ENCODE data around the gene CERS3.

CERS3 gene

DNA sequence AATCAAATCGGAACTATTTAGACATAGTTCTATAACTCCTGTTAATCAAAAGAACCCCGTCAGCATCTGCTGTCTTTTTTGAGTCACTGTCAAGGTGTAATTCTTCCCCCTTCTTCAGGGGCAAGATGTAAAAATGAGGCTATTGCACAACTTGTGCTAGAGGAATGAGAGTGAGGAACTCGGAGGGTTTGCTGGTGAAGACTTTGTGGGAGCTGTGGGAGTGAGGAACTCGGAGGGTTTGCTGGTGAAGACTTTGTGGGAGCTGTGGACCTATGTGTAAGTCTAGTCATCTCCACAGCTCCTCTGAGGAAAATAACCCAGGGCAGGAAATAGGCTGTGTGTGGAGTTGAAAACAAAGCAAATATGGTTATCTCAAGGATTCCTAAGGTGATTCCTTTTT lies 2.5 kb upstream of the CERS3 start:
- no peaks in the 10 kb centered on the region for H3K36me3 ChIP-seq (ENCODE audit: control insufficient read depth, insufficient read depth, low read length)
- no peak overlapping the region for H3K27ac ChIP-seq (ENCODE audit: insufficient read depth, low read depth, low read length, poor library complexity, severe bottlenecking)
- H3K27me3 ChIP-seq (ENCODE audit: control insufficient read depth, insufficient read depth, low read length, poor library complexity, severe bottlenecking): no peaks in the 10 kb centered on the region
- 95 to 97% methylated on average over 3 to 4 of the region's 4 CpGs for WGBS, 2 experiments
- no peak overlapping the region for H3K4me3 ChIP-seq (ENCODE audit: insufficient read depth, low read depth, low read length)
- no peaks in the 10 kb centered on the region for H3K4me1 ChIP-seq (ENCODE audit: control insufficient read depth, insufficient read depth, low read length)
- H3K9me3 ChIP-seq (ENCODE audit: control insufficient read depth, low read length): no peaks in the 10 kb centered on the region

DNA sequence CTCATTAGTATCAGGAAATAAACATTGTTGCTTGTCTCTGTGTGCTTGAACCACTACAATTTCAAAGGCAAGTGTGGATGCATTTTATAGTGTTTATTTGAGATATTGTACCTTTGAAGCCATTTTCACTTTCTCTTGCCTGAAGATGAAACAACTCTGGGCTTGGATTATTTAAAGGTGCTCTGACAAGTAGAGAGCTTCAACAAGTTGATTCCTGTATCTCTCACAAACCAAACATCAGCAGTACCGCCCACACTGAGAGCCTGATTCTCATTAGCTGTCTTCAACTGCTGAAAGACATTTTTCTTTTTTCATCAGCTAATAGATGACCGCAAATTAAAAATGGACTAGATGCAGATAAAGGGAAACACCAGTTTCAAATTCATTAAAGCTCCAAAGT lies 806 bp upstream of the CERS3 start:
- 95 to 100% methylated on average over 2 of the region's 2 CpGs for WGBS, 2 experiments
- no peaks in the 10 kb centered on the region for H3K9me3 ChIP-seq (ENCODE audit: control insufficient read depth, low read length)
- H3K4me1 ChIP-seq (ENCODE audit: control insufficient read depth, insufficient read depth, low read length): no peaks in the 10 kb centered on the region
- H3K36me3 ChIP-seq (ENCODE audit: control insufficient read depth, insufficient read depth, low read length): no peaks in the 10 kb centered on the region
- H3K4me3 ChIP-seq (ENCODE audit: insufficient read depth, low read depth, low read length): no peak overlapping the region
- no peaks in the 10 kb centered on the region for H3K27me3 ChIP-seq (ENCODE audit: control insufficient read depth, insufficient read depth, low read length, poor library complexity, severe bottlenecking)
- H3K27ac ChIP-seq (ENCODE audit: insufficient read depth, low read depth, low read length, poor library complexity, severe bottlenecking): no peak overlapping the region

DNA sequence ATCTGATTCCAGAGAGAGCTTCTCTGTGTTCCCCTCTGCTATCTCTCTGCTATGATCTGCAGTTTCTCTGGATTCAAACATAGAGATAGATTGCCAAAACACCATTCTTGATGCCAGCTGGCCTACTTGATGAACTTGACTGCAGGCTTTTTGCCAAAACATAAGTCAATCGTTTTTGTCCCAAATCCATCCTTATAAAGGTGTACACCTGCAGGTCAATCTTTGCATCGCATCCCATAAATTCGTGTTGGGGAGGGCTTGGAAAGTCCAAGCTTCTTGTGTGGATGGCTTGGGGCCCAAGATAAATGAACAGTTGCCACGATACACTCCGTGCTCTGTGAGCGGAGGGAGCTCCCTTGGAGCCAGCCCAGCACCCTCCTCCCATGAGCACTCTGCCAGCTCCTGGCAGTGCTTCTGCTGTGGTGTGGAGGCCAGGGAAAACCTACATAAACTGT lies 2.7 kb downstream of the CERS3 start:
- H3K4me3 ChIP-seq (ENCODE audit: insufficient read depth, low read depth, low read length): no peak overlapping the region
- H3K27me3 ChIP-seq (ENCODE audit: control insufficient read depth, insufficient read depth, low read length, poor library complexity, severe bottlenecking): no peaks in the 10 kb centered on the region
- H3K9me3 ChIP-seq (ENCODE audit: control insufficient read depth, low read length): no peaks in the 10 kb centered on the region
- WGBS, 2 experiments: 65 to 67% methylated on average over 6 of the region's 6 CpGs
- no peak overlapping the region for H3K27ac ChIP-seq (ENCODE audit: insufficient read depth, low read depth, low read length, poor library complexity, severe bottlenecking)
- no peaks in the 10 kb centered on the region for H3K4me1 ChIP-seq (ENCODE audit: control insufficient read depth, insufficient read depth, low read length)
- no peaks in the 10 kb centered on the region for H3K36me3 ChIP-seq (ENCODE audit: control insufficient read depth, insufficient read depth, low read length)

DNA sequence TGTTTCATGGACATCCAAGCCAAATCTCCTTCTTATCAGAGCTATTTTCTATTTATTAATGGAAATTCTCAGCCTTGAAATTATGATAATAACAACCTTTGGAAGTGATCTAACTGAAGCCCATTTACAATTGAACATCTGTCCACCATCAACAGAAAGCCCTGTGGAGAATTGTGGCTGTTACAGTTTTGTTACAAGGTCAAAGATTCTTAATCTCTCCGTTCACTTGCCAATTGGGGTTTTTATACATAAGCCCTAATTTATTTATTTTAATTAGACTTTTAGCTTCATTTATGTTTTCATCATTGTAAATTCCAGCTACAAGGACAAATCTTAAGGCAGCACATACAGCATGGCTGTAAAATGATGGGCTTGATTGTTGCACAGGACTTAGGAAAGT lies 3.3 kb downstream of the CERS3 start:
- WGBS, 2 experiments: 83% methylated on average over 1 of the region's 1 CpG; no CpG with 5 or more reads in 1 of the 2 experiments
- Histone ChIP-seq H3K4me1 (ENCODE audit: control insufficient read depth, insufficient read depth, low read length) (no peaks in the 10 kb centered on the region), H3K4me3 (ENCODE audit: insufficient read depth, low read depth, low read length) (no peak overlapping the region), H3K9me3 (ENCODE audit: control insufficient read depth, low read length) (no peaks in the 10 kb centered on the region), H3K27me3 (ENCODE audit: control insufficient read depth, insufficient read depth, low read length, poor library complexity, severe bottlenecking) (no peaks in the 10 kb centered on the region), H3K36me3 (ENCODE audit: control insufficient read depth, insufficient read depth, low read length) (no peaks in the 10 kb centered on the region), H3K27ac (ENCODE audit: insufficient read depth, low read depth, low read length, poor library complexity, severe bottlenecking) (no peak overlapping the region)

DNA sequence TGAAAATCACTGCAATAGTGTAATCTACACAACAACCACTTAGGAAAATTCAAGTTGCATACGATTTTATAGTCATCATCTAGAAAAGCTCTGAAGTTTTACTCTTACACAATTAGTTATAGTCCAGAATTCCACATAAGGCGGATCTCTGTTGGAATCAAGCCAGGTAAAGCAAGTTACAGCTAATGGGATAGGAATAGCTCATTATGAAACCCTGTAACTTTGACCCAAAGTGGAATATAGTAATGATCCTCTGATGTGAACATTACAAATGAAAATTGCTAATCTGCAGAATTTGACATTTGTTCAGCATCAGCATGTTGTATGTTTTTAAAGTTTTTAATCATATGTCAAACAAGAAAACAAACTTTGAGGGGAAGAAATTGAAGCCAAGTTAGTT lies 4.4 kb downstream of the CERS3 start:
- no peaks in the 10 kb centered on the region for H3K4me1 ChIP-seq (ENCODE audit: control insufficient read depth, insufficient read depth, low read length)
- no peaks in the 10 kb centered on the region for H3K9me3 ChIP-seq (ENCODE audit: control insufficient read depth, low read length)
- H3K36me3 ChIP-seq (ENCODE audit: control insufficient read depth, insufficient read depth, low read length): no peaks in the 10 kb centered on the region
- no peaks in the 10 kb centered on the region for H3K27me3 ChIP-seq (ENCODE audit: control insufficient read depth, insufficient read depth, low read length, poor library complexity, severe bottlenecking)
- 84 to 100% methylated on average over 2 of the region's 2 CpGs for WGBS, 2 experiments
- H3K27ac ChIP-seq (ENCODE audit: insufficient read depth, low read depth, low read length, poor library complexity, severe bottlenecking): no peak overlapping the region
- H3K4me3 ChIP-seq (ENCODE audit: insufficient read depth, low read depth, low read length): no peak overlapping the region

DNA sequence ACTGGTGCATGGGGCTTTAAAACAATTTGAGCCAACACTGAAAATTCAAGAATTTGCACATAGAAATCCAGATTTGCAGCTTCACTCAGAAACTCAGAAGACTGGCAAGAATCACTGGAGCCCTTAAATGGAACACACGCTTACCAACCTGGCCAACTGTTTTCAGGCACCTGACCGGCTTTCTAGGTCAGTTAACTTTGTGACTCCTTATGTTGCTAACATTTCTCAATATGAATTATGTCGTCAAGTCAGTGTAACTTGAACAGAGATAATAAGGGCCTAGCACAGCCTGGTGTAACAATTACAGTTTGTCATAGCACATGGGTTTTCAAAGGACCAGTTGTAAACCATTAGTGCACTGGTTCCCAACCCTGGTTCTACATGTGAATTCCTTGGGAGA lies 6.8 kb downstream of the CERS3 start:
- 94 to 96% methylated on average over 3 of the region's 3 CpGs for WGBS, 2 experiments

DNA sequence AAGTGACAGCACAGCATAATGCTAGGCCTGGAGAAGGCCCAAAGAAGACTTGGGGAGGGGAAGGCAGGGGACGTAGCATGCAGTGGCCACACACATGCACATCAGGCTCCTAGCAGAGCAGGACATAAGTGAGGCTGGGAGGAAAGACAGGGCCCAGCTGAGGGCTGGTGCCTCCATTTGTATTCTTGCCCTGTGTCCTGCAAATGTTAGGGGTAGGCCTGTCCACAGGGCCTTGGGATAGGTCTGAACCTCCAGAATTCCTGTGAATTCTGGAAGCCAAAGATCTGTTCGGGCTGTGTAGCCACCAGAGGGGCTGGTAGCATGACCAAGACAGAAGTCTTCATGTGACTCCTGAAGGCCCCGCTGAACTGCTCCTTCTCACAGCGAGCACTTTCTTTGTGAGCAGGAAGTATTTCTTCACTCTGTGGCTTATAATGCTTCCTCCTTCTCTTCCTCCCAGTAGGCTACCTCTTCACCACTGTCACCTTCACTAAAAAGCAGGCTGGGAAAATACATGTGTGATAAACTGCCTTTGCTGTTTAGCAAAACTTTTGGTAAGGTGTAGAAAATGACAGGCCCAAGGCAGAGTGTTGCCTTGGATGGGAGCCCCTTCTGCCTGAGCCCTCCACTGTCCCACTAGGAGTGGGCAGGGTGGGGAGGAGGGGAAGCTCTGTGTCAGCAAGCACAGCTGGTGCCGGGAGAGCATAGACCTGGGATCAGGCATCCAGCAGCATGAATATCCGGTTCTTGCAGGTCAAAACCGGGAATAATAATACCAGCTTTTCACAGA lies 8.4 kb downstream of the CERS3 start:
- Histone ChIP-seq H3K27me3 (ENCODE audit: control insufficient read depth, insufficient read depth, low read length, poor library complexity, severe bottlenecking) (no peaks in the 10 kb centered on the region), H3K36me3 (ENCODE audit: control insufficient read depth, insufficient read depth, low read length) (no peaks in the 10 kb centered on the region), H3K9me3 (ENCODE audit: control insufficient read depth, low read length) (no peaks in the 10 kb centered on the region), H3K4me1 (ENCODE audit: control insufficient read depth, insufficient read depth, low read length) (no peaks in the 10 kb centered on the region), H3K27ac (ENCODE audit: insufficient read depth, low read depth, low read length, poor library complexity, severe bottlenecking) (no peak overlapping the region), H3K4me3 (ENCODE audit: insufficient read depth, low read depth, low read length) (no peak overlapping the region)
- 76 to 91% methylated on average over 6 to 7 of the region's 7 CpGs for WGBS, 2 experiments

More for the DNA sequence above, 6.8 kb downstream of the CERS3 start:
- Histone ChIP-seq H3K36me3 (ENCODE audit: control insufficient read depth, insufficient read depth, low read length) (no peaks in the 10 kb centered on the region), H3K4me3 (ENCODE audit: insufficient read depth, low read depth, low read length) (no peak overlapping the region), H3K27me3 (ENCODE audit: control insufficient read depth, insufficient read depth, low read length, poor library complexity, severe bottlenecking) (no peaks in the 10 kb centered on the region), H3K4me1 (ENCODE audit: control insufficient read depth, insufficient read depth, low read length) (no peaks in the 10 kb centered on the region), H3K27ac (ENCODE audit: insufficient read depth, low read depth, low read length, poor library complexity, severe bottlenecking) (no peak overlapping the region), H3K9me3 (ENCODE audit: control insufficient read depth, low read length) (no peaks in the 10 kb centered on the region)

DNA sequence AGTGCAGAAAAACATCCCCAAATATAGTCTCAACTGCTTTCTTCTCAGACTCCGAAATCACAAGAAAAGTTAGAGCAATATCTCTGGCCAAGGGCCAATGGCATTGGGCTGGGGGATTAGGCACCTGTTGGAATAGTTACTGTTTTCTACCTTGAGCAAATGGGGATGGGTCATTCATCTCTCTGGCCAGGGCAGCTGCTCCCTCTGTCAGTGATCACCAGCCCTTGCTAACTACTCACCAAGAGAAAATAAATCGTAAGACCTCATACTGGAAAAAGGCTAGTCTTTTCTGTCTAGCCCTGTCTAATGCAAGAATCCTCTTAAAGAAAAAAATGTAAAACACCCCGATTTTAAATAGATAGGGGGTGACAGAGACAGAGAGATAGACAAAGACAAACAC lies 10.9 kb downstream of the CERS3 start:
- no peak overlapping the region for H3K4me3 ChIP-seq (ENCODE audit: insufficient read depth, low read depth, low read length)
- H3K4me1 ChIP-seq (ENCODE audit: control insufficient read depth, insufficient read depth, low read length): no peaks in the 10 kb centered on the region
- no peak overlapping the region for H3K27ac ChIP-seq (ENCODE audit: insufficient read depth, low read depth, low read length, poor library complexity, severe bottlenecking)
- no peaks in the 10 kb centered on the region for H3K9me3 ChIP-seq (ENCODE audit: control insufficient read depth, low read length)
- no peaks in the 10 kb centered on the region for H3K36me3 ChIP-seq (ENCODE audit: control insufficient read depth, insufficient read depth, low read length)
- H3K27me3 ChIP-seq (ENCODE audit: control insufficient read depth, insufficient read depth, low read length, poor library complexity, severe bottlenecking): no peaks in the 10 kb centered on the region
- WGBS, 2 experiments: 87 to 98% methylated on average over 3 of the region's 3 CpGs

DNA sequence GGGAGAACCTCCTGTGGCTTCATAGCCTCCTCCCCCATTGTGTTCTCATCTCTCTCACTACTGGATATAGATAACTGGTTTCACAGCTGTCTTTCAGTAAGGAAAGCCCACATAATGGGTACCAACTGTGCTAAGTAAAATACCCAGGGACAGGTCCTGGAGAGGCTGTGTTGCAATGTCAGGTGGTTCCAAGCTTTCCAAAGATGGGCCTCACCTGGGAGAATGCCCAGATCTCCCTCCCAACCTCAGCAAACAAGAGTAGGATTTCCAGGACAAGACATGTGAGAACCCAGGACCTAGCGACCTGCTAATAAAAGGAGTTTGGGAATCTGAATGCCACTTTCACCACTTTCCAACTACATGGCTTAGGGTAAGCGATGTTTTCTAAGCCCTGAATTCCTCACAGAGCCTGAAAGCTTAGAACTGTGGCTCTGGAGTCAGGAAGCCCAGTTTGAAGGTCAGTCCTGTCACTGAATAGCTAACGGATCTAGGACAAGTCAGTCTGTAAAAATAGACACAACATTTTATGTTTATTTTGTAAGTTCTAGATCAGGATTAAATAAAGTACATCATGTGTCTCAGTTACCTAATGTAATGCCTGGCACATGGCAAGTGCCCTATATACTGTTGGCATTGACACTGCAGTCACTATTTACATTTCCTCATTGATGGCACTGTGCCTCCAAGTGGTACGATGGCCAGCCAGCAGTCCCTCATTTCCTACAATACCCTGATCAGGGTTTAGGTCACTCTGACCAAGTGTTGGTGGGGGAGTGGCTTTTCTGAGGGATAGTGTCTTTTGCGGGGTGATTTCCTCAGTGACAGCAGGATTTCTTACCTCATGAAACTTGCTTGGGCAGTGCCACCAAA lies 11.9 kb downstream of the CERS3 start:
- Histone ChIP-seq H3K4me3 (ENCODE audit: insufficient read depth, low read depth, low read length) (no peak overlapping the region), H3K36me3 (ENCODE audit: control insufficient read depth, insufficient read depth, low read length) (no peaks in the 10 kb centered on the region), H3K27me3 (ENCODE audit: control insufficient read depth, insufficient read depth, low read length, poor library complexity, severe bottlenecking) (no peaks in the 10 kb centered on the region), H3K27ac (ENCODE audit: insufficient read depth, low read depth, low read length, poor library complexity, severe bottlenecking) (no peak overlapping the region), H3K9me3 (ENCODE audit: control insufficient read depth, low read length) (no peaks in the 10 kb centered on the region), H3K4me1 (ENCODE audit: control insufficient read depth, insufficient read depth, low read length) (no peaks in the 10 kb centered on the region)
- 93% methylated on average over 5 of the region's 5 CpGs for WGBS, 2 experiments

DNA sequence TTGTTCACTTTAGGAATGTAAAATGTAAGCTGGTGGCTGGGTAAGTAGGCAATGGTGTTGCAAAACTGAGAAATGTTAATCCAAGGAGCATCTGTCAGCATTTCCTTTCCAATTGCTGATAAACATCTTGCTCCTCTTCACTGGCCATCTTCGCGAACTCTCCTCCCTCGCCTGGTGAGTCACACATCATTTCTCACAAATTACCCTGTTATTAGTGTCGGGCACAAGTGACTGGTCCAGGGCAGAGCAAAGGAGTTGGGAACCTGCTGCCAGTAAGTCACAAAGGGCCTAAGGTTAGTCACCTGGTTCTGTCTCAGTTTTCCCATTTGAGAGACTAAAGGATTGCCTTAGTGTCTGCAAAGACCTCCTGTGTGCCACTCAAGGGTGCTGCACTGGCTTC lies 13.0 kb downstream of the CERS3 start:
- Histone ChIP-seq H3K9me3 (ENCODE audit: control insufficient read depth, low read length) (no peaks in the 10 kb centered on the region), H3K27me3 (ENCODE audit: control insufficient read depth, insufficient read depth, low read length, poor library complexity, severe bottlenecking) (no peaks in the 10 kb centered on the region), H3K4me3 (ENCODE audit: insufficient read depth, low read depth, low read length) (no peak overlapping the region), H3K4me1 (ENCODE audit: control insufficient read depth, insufficient read depth, low read length) (no peaks in the 10 kb centered on the region), H3K27ac (ENCODE audit: insufficient read depth, low read depth, low read length, poor library complexity, severe bottlenecking) (no peak overlapping the region), H3K36me3 (ENCODE audit: control insufficient read depth, insufficient read depth, low read length) (no peaks in the 10 kb centered on the region)
- WGBS, 2 experiments: 75 to 76% methylated on average over 4 of the region's 4 CpGs
